Femur (tissue), 1 donor: ENCODE measurements around the gene HSPG2.

ENCODE experiments used
- DNase-seq: peaks from one replicate; pipeline ENCODE4 v3.0.0-alpha.2; 2017

Gene HSPG2

GRCh38 chr1:21896652-21897532 lies 40.2 kb downstream of the HSPG2 start:
- DNase-seq: peak; percentile 87

GRCh38 chr1:21896026-21896425 lies 41.1 kb downstream of the HSPG2 start:
- no peak for DNase-seq

- no peak for DNase-seq
Measured at GRCh38 chr1:21894034-21894881, 42.9 kb downstream of the HSPG2 start.

GRCh38 chr1:21893046-21893805 lies 43.9 kb downstream of the HSPG2 start:
- no peak for DNase-seq

GRCh38 chr1:21891621-21892479 lies 45.3 kb downstream of the HSPG2 start:
- no peak for DNase-seq

- DNase-seq: no peak
Measured at GRCh38 chr1:21891081-21891480, 46.0 kb downstream of the HSPG2 start.

- no peak for DNase-seq
Measured at GRCh38 chr1:21888500-21888899, 48.6 kb downstream of the HSPG2 start.

- DNase-seq: no peak
Measured at GRCh38 chr1:21887796-21888195, 49.3 kb downstream of the HSPG2 start.

GRCh38 chr1:21887216-21887736 lies 49.8 kb downstream of the HSPG2 start:
- DNase-seq: no peak

GRCh38 chr1:21886486-21887215 lies 50.5 kb downstream of the HSPG2 start:
- no peak for DNase-seq

- DNase-seq: no peak
Measured at GRCh38 chr1:21885236-21886037, 51.7 kb downstream of the HSPG2 start.

- DNase-seq: no peak
Measured at GRCh38 chr1:21884456-21885235, 52.5 kb downstream of the HSPG2 start.

- DNase-seq: no peak
Measured at GRCh38 chr1:21882721-21883415, 54.2 kb downstream of the HSPG2 start.

- no peak for DNase-seq
Measured at GRCh38 chr1:21881250-21881649, 55.9 kb downstream of the HSPG2 start.

- DNase-seq: no peak
Measured at GRCh38 chr1:21880619-21880970, 56.5 kb downstream of the HSPG2 start.

- DNase-seq: no peak
Measured at GRCh38 chr1:21879928-21880618, 57.0 kb downstream of the HSPG2 start.

GRCh38 chr1:21878840-21879478 lies 58.2 kb downstream of the HSPG2 start:
- no peak for DNase-seq
